Colonic mucosa (tissue), 4 donors: ENCODE results near the gene RNF112. TPM values are rescaled to one million over a fixed set of nuclear protein-coding genes. Genes with fewer than 3 reads are reported as not detected.

Source experiments
- DNase-seq: peaks from one replicate; pipeline ENCODE4 v3.0.0-alpha.2; 2020
- H3K27ac ChIP-seq: fragments of 200-600 bp; one replicate; pipeline ENCODE4 v1.8.0; 2021
- H3K27me3 ChIP-seq: fragments of 200-600 bp; one replicate; pipeline ENCODE4 v1.8.0; 2021
- H3K36me3 ChIP-seq: fragments of 200-600 bp; one replicate; pipeline ENCODE4 v1.8.0; 2021
- H3K4me1 ChIP-seq: fragments of 200-600 bp; one replicate; pipeline ENCODE4 v1.8.0; 2021; ENCODE audit warnings: mild to moderate bottlenecking
- H3K4me3 ChIP-seq: fragments of 200-600 bp; one replicate; pipeline ENCODE4 v1.8.0; 2021
- H3K9ac ChIP-seq, 2 donors: one replicate each; pipeline ENCODE4 v1.7.0; 2013; ENCODE audit warnings: control low read depth in 2 of 2, low read depth in 2 of 2, low read length in 2 of 2
- H3K9me3 ChIP-seq: fragments of 200-600 bp; one replicate; pipeline ENCODE4 v1.8.0; 2021
- CTCF ChIP-seq: fragments of 200-600 bp; IDR thresholded peaks from one replicate; pipeline ENCODE4 v1.8.0; 2022; ENCODE audit warnings: antibody characterized with exemption, mild to moderate bottlenecking
- intact Hi-C: fragments of 100-400 bp; cut with DNase I; formaldehyde crosslinking; loops from one replicate; pipeline ENCODE4 v1.14.1; 2022
- total RNA-seq, 2 donors: library from RNA; stranded (reverse); fragmentation: NEBNext Ultra II Directional in 1 of 2; extraction: Animal tissue kit (Norgen Biotek cat#: 25700) in 1 of 2; gene quantifications; one replicate each; pipeline ENCODE4 v1.2.1, GENCODE V29; 2021
- donor health status: healthy.
- donor health status: DM: no; HTN: no; CAD: no.
- donor health status: DM: no; HTN: no; CAD: no.

Gene RNF112
- total RNA-seq, 2 donors from 2014 or later, result 2.4 to 4.3 TPM

DNA sequence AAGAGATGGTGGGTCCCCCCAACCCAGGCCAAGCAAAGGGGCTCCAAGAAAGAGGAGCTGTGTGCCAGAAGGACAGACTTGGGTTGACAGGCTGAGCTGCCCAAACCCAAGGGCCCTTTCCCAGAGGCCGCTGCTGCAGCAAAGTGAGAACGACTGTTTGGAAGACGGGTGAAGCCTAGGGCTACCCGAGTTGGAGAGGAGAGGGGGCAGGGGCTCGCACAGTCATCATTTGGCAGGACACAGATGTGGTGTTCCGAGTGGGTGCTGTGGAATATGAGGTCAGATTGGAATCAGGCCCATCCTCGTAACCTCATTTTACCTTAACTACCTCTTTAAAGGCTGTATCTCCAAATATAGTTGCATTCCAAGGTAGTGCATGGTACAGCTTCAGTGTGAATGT is 18.7 kb upstream of the RNF112 start:
- Histone ChIP-seq H3K4me1 (no peaks in the 10 kb centered on the region), H3K9ac (no peak overlapping the region), H3K27me3 (no peaks in the 10 kb centered on the region), H3K4me3 (no peak overlapping the region), H3K9me3 (no peaks in the 10 kb centered on the region), H3K27ac (no peak overlapping the region), H3K36me3 (no peaks in the 10 kb centered on the region)
- TF ChIP-seq CTCF, result no peak
- no peak for DNase-seq
- intact Hi-C loops, result no loop called here

DNA sequence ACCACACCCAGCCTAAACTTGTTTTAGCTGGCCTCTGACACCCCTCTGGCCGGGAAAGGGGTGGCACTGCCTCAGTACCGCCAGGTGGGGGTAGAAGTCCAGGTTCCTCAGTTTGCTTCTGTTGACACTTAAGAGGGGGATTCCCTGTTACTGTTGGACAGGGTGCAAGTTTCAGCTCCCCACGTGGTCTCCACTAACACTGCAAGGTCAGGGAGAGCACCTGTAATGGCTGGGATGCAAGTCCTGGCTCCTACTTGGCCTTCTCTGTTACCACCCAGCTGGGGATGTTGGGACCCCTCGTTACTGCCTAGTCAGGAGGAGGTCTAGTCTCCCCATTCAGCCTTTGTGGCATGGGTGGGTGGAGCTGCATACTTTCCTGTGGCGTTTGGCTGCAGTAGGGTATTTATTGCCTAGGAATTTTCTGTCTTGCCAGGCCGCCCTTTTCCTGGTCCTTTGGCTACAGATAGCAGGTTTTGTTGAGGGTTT is 13.4 kb upstream of the RNF112 start:
- Histone ChIP-seq H3K9me3 (no peaks in the 10 kb centered on the region), H3K27ac (peak overlapping the region; percentile 74), H3K36me3 (no peaks in the 10 kb centered on the region), H3K4me3 (no peak overlapping the region), H3K27me3 (no peaks in the 10 kb centered on the region), H3K4me1 (peaks cover 20% of the 10 kb centered on the region), H3K9ac (peak overlapping the region; percentile 30 to 65)
- intact Hi-C loops, result no loop called here
- DNase-seq, result peak; percentile 71
- no peak for TF ChIP-seq CTCF

- DNase-seq, result peak; percentile 94
- intact Hi-C loops, result no loop called here
- TF ChIP-seq CTCF, result no peak
- H3K27me3 ChIP-seq, result no peaks in the 10 kb centered on the region
- H3K36me3 ChIP-seq, result no peaks in the 10 kb centered on the region
- H3K4me1 ChIP-seq, result peaks cover 20% of the 10 kb centered on the region
- H3K9ac ChIP-seq, result peak overlapping the region in 1 of 2 donors; percentile 65
- no peaks in the 10 kb centered on the region for H3K9me3 ChIP-seq
- no peak overlapping the region for H3K4me3 ChIP-seq
- H3K27ac ChIP-seq, result peak overlapping the region; percentile 74
Measured at GRCh38 chr17:19398301-19399181, 12.5 kb upstream of the RNF112 start.

GRCh38 chr17:19399750-19400450 is 11.1 kb upstream of the RNF112 start:
- H3K36me3 ChIP-seq, result no peaks in the 10 kb centered on the region
- H3K4me3 ChIP-seq, result no peak overlapping the region
- peaks cover 20% of the 10 kb centered on the region for H3K4me1 ChIP-seq
- H3K9me3 ChIP-seq, result no peaks in the 10 kb centered on the region
- intact Hi-C loops, result no loop called here
- H3K27ac ChIP-seq, result no peak overlapping the region
- H3K9ac ChIP-seq, result no peak overlapping the region
- no peaks in the 10 kb centered on the region for H3K27me3 ChIP-seq
- no peak for DNase-seq
- no peak for TF ChIP-seq CTCF

DNA sequence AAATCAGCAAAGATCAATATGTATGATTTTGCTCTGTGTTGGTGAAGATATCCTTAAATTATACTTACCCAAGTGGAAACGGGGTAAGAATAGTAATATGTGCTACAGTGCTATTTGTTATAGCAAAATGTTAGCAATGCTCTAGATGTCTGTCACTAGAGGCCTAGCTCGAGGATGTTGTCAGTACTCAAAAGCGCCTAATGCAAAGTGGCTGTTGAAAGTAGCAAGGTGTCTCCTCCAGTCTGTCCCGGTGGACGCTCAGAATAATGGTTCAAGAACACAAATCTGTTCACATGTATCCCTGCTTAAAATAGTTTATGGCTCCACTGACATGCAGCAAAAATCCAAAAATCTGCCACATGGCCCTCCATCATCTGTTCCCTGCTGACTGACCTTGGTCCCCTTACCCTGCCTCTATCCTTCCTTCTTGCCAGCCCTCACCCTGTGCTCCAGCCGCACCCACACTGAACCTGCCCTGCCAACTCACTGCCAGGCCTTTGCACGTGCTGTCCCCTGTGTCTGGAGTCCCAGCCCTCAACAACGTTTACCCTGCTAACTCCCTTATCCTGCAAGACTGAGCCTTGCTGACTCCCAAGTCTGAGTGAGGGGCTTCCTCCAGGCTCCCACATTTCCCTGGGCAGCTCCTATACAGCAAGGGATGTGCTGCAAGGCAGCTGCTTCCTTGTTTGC is 9.6 kb upstream of the RNF112 start:
- H3K4me1 ChIP-seq, result peaks cover 20% of the 10 kb centered on the region
- peak; percentile 82 for DNase-seq

More for the DNA sequence above, 9.6 kb upstream of the RNF112 start:
- no peak for TF ChIP-seq CTCF
- Histone ChIP-seq H3K27ac (peak overlapping the region; percentile 70), H3K9ac (peak overlapping the region in 1 of 2 donors; percentile 43), H3K27me3 (no peaks in the 10 kb centered on the region), H3K36me3 (no peaks in the 10 kb centered on the region), H3K9me3 (no peaks in the 10 kb centered on the region), H3K4me3 (no peak overlapping the region)
- intact Hi-C loops, result no loop called here
